ENCODE results near the gene SRRM3.
A peak's percentile ranks its signal among the peaks of the same experiment; 100 is the strongest.
"Not testable (repeated sequence)": the region's sequence is repeated elsewhere in the genome, so short reads cannot be mapped to it uniquely, and the experiment has no call there.

The SRRM3 gene

DNA sequence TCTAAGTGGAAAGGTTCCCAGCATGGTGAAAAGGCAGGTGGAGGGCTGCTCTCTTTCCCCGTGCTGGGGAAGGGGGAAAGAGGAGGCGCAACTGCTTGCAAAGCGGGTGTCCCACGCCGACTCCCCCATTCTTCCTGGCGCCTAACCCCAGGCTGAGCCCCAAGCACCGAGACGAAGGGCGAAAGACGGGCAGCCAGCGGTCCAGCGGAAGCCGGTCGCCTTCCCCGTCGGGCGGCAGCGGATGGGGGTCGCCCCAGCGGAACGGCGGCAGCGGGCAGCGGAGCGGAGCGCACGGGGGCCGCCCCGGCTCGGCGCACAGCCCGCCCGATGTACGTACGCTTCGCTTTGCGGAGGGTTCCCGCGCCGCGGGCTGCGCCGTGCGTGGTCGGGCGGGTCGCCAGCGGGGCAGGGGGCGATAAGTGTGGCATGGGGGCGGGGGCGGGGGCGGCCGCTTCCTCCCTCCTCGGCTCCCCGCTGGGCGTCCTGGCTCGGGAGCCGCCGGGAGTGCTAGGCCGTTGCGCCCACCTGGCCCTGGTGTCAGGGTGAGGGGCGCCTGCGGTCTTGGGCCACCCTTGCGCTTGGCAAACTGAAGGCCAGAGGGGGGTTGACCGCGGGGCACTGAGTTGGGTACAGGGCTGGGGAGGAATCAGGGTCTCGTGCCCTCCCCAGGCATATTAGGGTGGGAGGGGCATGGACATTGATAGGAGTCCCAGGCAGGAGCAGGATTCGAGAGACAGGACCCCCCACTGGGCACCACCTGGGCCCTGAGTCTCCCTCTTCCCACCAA, 65.6 kb downstream of the SRRM3 start:
- DNase-seq, result no peak

DNA sequence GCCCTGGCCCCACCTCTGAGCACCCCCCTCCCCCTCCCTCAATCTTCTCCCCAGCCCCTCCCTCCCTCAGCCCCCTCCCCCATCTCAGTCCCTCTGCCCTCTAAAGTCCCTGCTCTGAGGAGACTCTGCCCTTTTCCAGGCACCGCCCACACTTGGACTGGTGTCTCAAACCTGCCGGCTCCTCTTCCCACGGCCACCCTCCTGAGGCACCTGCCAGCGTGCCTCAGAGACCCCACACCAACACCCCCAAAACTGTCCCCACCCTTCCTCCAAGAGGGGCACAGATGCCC, 66.1 kb downstream of the SRRM3 start:
- no peak for DNase-seq

GRCh38 chr7:76268376-76268775, 66.7 kb downstream of the SRRM3 start:
- DNase-seq, result no peak

GRCh38 chr7:76269895-76270294, 68.2 kb downstream of the SRRM3 start:
- DNase-seq, result no peak

GRCh38 chr7:76271384-76271783, 69.7 kb downstream of the SRRM3 start:
- not testable (repeated sequence) for DNase-seq

DNA sequence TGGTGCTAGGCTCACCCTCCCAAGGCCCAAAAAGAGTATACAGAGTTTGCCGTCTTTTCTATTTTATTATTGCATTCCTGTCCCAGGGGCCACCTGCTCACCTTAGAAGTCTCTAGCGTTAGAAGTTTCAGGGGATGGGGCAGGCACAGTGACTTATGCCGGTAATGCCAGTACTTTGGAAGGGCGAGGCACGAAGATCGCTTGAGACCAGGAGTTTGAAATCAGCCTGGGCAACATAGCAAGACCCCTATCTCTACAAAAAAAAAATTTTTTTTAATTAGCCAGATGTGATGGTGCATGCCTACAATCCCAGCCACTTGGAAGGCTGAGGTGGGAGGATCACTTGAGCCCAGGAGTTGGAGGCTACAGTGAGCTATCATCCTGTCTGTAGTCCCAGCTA, 70.4 kb downstream of the SRRM3 start:
- DNase-seq, result no peak

- DNase-seq, result no peak
These were observed 71.3 kb downstream of the SRRM3 start for GRCh38 chr7:76272851-76273497.

DNA sequence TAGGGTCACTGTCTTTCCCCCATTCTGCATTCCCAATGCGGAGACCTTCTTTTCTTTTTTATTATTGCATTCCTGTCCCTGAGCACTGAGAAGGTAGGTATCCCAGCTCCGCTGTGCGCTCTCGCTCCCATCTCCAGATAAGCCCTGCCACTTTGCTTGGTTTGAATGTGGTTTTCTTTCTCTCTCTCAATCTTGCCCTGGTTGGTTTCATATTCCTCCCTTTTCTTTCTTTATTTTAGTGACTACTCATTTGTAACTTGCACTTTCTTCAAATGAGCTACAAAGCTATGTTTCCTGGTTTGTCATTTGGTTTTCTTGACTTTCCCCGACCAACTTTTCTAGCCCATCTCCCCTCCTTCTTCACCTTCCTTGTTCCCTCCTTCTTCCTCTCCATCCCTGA, 71.8 kb downstream of the SRRM3 start:
- no peak for DNase-seq

GRCh38 chr7:76278540-76278939, 76.8 kb downstream of the SRRM3 start:
- no peak for DNase-seq

GRCh38 chr7:76280408-76280807, 78.7 kb downstream of the SRRM3 start:
- DNase-seq, result no peak

DNA sequence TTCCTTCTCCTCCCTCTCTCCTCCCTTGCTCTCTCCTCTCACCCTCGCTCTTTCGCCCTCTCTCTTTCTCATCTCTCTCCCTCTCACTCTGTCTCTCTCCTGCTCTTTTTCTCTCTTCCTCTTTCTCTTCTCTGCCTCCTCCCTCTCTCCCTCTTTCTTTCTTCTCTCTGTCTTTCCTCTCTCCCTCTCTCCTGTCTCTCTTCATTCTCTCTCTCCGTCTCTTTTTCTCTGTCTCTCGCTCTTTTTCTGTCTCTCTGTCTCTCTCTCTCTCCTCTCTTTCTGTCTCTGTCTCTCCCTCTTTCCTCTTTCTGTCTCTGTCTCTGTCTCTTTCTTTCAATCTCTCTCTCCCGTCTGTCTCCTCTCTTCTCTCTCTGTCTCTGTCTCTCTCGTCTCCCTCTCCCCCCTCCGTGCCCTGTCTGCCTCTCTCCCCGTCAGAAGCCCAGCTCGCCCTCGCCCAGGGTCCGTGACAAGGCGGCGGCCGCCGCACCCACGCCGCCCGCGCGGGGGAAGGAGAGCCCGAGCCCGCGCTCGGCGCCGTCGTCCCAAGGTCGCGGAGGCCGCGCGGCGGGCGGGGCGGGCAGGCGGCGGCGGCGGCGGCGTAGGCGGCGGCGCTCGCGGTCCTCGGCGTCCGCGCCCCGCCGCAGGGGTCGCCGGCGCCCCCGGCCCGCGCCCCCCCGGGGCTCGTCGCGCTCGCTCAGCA, 79.5 kb downstream of the SRRM3 start:
- no peak for DNase-seq

- DNase-seq, result no peak
These were observed 80.1 kb downstream of the SRRM3 start for GRCh38 chr7:76281706-76282343.

- DNase-seq, result no peak
These were observed 80.9 kb downstream of the SRRM3 start for GRCh38 chr7:76282344-76283253.

DNA sequence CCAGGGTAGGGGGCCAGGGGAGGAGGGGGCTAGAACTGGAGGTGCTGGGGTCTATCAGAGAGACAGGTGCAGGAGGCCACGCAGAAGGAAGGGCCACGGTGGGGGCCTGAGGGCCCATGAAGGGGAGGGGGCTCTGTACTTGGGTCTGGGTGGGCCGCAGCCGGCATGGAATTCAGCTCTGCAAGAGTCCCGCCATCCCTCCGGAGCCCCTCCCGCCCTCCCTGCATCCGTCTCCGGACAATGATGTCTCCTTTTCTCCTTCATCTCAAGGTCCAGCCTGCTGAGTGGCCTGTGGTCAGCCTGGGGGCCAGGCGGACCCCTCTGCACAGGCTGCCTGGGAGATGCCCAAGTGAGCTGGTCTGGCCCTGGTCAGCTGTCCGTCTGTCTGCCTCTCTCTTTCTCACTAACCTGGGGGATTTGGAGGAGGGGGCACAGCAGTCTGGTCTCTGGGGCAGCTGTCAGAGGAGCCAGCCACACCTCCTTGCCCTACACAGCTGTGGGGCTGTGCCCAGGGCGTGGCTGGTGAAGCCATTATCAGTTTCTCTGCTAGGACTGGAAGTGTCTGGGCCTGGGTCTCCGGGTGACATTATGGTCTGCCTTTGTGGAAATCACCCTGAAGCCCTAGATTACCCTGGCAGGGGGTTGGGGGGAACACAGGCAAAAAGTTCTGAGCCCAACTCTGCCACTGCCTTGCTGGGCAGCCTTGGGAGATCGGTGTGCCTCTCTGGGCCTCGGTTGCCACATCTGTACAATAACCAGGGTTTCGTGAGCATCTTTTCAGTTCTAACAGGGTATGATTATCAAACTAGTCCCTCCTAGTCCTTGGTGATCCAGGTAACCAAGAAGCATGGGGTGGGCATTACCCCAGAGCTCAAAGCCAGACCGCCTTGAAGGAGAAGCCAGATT, 81.8 kb downstream of the SRRM3 start:
- no peak for DNase-seq

- no peak for DNase-seq
These were observed 84.1 kb downstream of the SRRM3 start for GRCh38 chr7:76285604-76286374.

DNA sequence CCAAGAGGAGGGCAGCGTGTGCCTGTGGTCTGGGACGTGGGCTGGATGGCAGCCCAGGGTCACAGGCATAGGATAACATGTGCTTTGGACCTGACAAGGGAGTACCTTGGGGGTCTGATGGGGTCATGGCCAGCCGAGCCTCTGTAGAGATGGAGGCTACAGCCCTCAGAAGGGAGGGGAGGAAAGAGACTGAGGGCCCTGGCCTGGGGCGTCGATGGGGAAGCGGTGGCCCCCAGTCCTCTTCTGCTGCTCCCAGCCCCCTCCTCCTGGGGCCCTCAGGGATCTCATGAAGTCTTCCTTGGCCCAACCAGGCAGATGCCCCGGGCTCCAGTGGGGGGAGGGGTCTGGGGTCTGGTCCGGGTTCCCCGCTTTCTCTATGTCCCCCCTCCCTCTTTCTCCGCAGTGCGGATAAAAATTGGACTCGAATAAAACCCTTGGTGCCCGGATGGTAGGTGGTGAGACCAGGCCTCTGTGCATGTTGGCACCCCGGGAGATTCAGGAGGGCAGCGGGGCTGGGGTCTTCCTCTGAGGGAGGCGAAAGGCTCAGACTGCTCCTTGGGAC, 85.2 kb downstream of the SRRM3 start:
- DNase-seq, result no peak

- DNase-seq, result peak; percentile 63
These were observed 89.2 kb downstream of the SRRM3 start for GRCh38 chr7:76290847-76291350.

DNA sequence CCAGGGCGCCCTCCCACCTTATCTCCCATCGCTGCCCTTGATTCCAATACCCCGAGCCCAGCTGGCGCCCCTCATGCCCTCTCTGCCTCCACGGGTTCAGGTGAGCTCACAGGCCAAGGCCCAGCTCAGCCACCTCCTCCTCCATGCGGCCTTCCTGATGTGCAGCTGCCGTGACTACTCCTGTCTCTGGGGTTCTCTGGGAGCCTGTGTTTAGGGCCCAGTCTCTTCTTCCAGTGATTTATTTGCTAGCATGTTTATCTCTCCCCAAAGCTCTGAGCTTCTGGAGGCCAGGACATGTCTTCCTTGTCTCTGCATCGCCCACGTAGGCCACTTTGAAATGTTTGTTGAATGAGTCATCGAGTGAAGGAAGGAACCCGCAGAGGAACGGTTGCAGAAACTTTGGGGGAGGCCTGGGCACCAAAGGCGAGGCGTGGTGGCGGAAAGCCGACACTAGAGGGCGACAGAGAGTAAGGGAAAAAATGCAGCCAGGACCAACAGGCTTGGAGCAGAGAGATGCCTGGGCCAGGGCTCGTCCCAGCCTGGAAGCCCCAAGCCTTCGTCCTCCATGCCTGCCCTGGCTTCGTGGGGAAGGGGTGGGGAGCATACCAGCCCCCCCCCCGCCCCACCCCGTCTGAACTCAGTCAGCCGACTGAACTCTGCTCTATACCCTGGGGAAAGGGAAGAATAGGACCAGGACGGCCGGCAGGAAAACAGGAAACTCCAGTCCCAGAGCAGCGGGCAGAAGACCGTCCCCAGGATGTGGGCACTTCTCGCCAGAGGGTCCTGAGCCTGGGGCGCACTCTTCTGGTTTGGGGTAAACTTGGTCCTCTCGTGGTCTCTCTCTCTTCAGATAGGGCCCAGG, 89.9 kb downstream of the SRRM3 start:
- peak; percentile 99 for DNase-seq

GRCh38 chr7:76292213-76292573, 90.5 kb downstream of the SRRM3 start:
- peak; percentile 35 for DNase-seq

Measured in fibroblast of upper back skin (primary cell).